GM12878 (cell line): ENCODE data around the gene SFMBT1. TPM values are rescaled to one million over a fixed set of nuclear protein-coding genes. Genes with fewer than 3 reads are reported as not detected.

Experiments used
- ATAC-seq: fragments of 200-7000 bp; cut with Tn5 transposase; 3 replicates; pipeline ENCODE4 v1.9.1; 2020; ENCODE audit warnings: mild to moderate bottlenecking, moderate library complexity
- BruUV-seq: library from RNA; stranded (reverse); fragments of 400-500 nt; replicated peaks from 2 replicates; lab custom pipeline; 2021; lab: Mats Ljungman, UMichigan
- CTCF ChIA-PET: fragments of 300-600 bp; sonication (Branson Sonifier 250); formaldehyde crosslinking; extraction: SDS; loops from one replicate; lab custom pipeline; 2021; ENCODE audit warnings: inconsistent platforms; lab: Yijun Ruan, JAX
- POLR2A ChIA-PET: fragments of 350-600 bp; formaldehyde crosslinking; extraction: SDS; loops from one replicate; lab custom pipeline; 2021; ENCODE audit warnings: inconsistent platforms; lab: Charles Lee
- RAD21 ChIA-PET: fragments of 300-600 bp; sonication (Branson Sonifier 250); formaldehyde crosslinking; loops from one replicate; lab custom pipeline; 2023; ENCODE audit warnings: antibody characterized with exemption; ENCODE audit not compliant: unreplicated experiment; lab: Charles Lee
- SMC1A ChIA-PET: fragments of 300-600 bp; sonication (Branson Sonifier 250); formaldehyde crosslinking; loops from one replicate; lab custom pipeline; 2023; ENCODE audit not compliant: unreplicated experiment, uncharacterized antibody; lab: Charles Lee
- DNase-seq: peaks from one replicate; pipeline ENCODE4 v3.0.0-alpha.2; 2011; ENCODE audit warnings: low read depth, low spot score
- FAIRE-seq: peaks from 3 replicates; lab custom pipeline; 2011; peaks lifted over from hg19 to GRCh38; lab: Jason Lieb, UNC
- H2AFZ ChIP-seq: 2 replicates; pipeline ENCODE4 v1.6.0; 2011; ENCODE audit warnings: low read depth, low read length, control low read depth; ENCODE audit not compliant: control insufficient read depth
- H3K27ac ChIP-seq: 2 replicates; pipeline ENCODE4 v1.5.1; 2011; ENCODE audit warnings: control low read depth; ENCODE audit not compliant: control insufficient read depth, insufficient read depth
- H3K27me3 ChIP-seq, 2 experiments: replicated peaks in 1 of 2; 2 replicates each; pipeline versions ENCODE4 v1.6.0 to v1.6.1; 2011; ENCODE audit warnings: low read length in 1 of 2; ENCODE audit not compliant: control insufficient read depth in 2 of 2, insufficient read depth in 2 of 2
- H3K36me3 ChIP-seq, 2 experiments: 2 replicates each; pipeline ENCODE4 v1.5.1; 2011; ENCODE audit warnings: low read length in 1 of 2; ENCODE audit not compliant: control insufficient read depth in 2 of 2, insufficient read depth in 2 of 2
- H3K4me1 ChIP-seq: 2 replicates; pipeline ENCODE4 v1.6.1; 2011; ENCODE audit warnings: mild to moderate bottlenecking, low read length, moderate library complexity, mixed read lengths; ENCODE audit not compliant: control insufficient read depth, insufficient read depth
- H3K4me2 ChIP-seq: 2 replicates; pipeline ENCODE4 v1.6.0; 2011; ENCODE audit warnings: control low read depth; ENCODE audit not compliant: control insufficient read depth, insufficient read depth
- H3K4me3 ChIP-seq: fragments of 200-600 bp; sonication (generic); 2 replicates; pipeline ENCODE4 v1.5.1; 2016
- H3K79me2 ChIP-seq: 2 replicates; pipeline ENCODE4 v1.6.0; 2011; ENCODE audit warnings: low read length; ENCODE audit not compliant: control insufficient read depth, insufficient read depth
- H3K9ac ChIP-seq: 2 replicates; pipeline ENCODE4 v1.8.0; 2011; ENCODE audit warnings: low read length, control low read depth, mixed read lengths; ENCODE audit not compliant: control insufficient read depth, insufficient read depth
- H3K9me3 ChIP-seq: replicated peaks from 3 replicates; pipeline ENCODE4 v1.5.1; 2011; ENCODE audit warnings: mild to moderate bottlenecking, low read length; ENCODE audit not compliant: control insufficient read depth, insufficient read depth
- H4K20me1 ChIP-seq: 2 replicates; pipeline ENCODE4 v1.6.0; 2011; ENCODE audit not compliant: control insufficient read depth, insufficient read depth
- ASH2L ChIP-seq: fragments of 300-600, 200-600 bp; sonication (generic); IDR thresholded peaks from 2 replicates; pipeline ENCODE4 v1.6.1; 2017; ENCODE audit warnings: low read depth, mild to moderate bottlenecking, borderline replicate concordance
- BHLHE40 ChIP-seq, 2 experiments: fragments of 450-650 bp in 1 of 2; IDR thresholded peaks; 2 replicates each; pipeline ENCODE4 v1.6.1; 2011 to 2017; ENCODE audit warnings: low read depth in 2 of 2, borderline replicate concordance in 1 of 2, improper control_type of control experiment in 1 of 2, low read length in 1 of 2, mild to moderate bottlenecking in 1 of 2
- CHD4 ChIP-seq: fragments of 200-600 bp; sonication (generic); IDR thresholded peaks from 2 replicates; pipeline ENCODE4 v1.6.1; 2016; ENCODE audit warnings: mild to moderate bottlenecking
- CREM ChIP-seq: IDR thresholded peaks from 2 replicates; pipeline ENCODE4 v1.6.1; 2014; ENCODE audit warnings: antibody characterized with exemption, low read depth
- DPF2 ChIP-seq: fragments of 450-650 bp; IDR thresholded peaks from 2 replicates; pipeline ENCODE4 v1.6.1; 2017; ENCODE audit warnings: mild to moderate bottlenecking
- FOS ChIP-seq: IDR thresholded peaks from 3 replicates; pipeline ENCODE4 v1.6.1; 2011; ENCODE audit warnings: borderline replicate concordance; ENCODE audit not compliant: insufficient read length; ENCODE audit errors: extremely low read depth
- MAX ChIP-seq: IDR thresholded peaks from 2 replicates; pipeline ENCODE4 v1.6.1; 2012; ENCODE audit warnings: low read depth, low read length, improper control_type of control experiment
- MEF2A ChIP-seq: IDR thresholded peaks from 2 replicates; pipeline ENCODE4 v1.6.1; 2011; ENCODE audit warnings: low read depth, mild to moderate bottlenecking, low read length, moderate library complexity; ENCODE audit not compliant: insufficient read depth
- MLLT1 ChIP-seq: fragments of 450-650 bp; IDR thresholded peaks from 2 replicates; pipeline ENCODE4 v1.6.1; 2016; ENCODE audit warnings: mild to moderate bottlenecking
- NFXL1 ChIP-seq: fragments of 450-650 bp; IDR thresholded peaks from 2 replicates; pipeline ENCODE4 v1.6.1; 2017; ENCODE audit warnings: antibody characterized with exemption, mild to moderate bottlenecking, borderline replicate concordance
- POLR2AphosphoS5 ChIP-seq: IDR thresholded peaks from 2 replicates; pipeline ENCODE4 v1.6.1; 2011; ENCODE audit warnings: mild to moderate bottlenecking, low read length, inconsistent platforms
- POU2F2 ChIP-seq: IDR thresholded peaks from 3 replicates; pipeline ENCODE4 v1.6.1; 2011; ENCODE audit warnings: low read depth, mild to moderate bottlenecking, low read length, borderline replicate concordance
- RELB ChIP-seq: fragments of 450-650 bp; IDR thresholded peaks from 2 replicates; pipeline ENCODE4 v1.6.1; 2017; ENCODE audit warnings: low read depth, mild to moderate bottlenecking, moderate library complexity
- RUNX3 ChIP-seq: IDR thresholded peaks from 2 replicates; pipeline ENCODE4 v1.6.1; 2012; ENCODE audit warnings: low read length, inconsistent platforms
- SPI1 ChIP-seq: IDR thresholded peaks from 2 replicates; pipeline ENCODE4 v1.6.1; 2011; ENCODE audit warnings: low read depth, mild to moderate bottlenecking, low read length, moderate library complexity, borderline replicate concordance; ENCODE audit not compliant: insufficient read depth
- TARDBP ChIP-seq: IDR thresholded peaks from 2 replicates; pipeline ENCODE4 v1.6.1; 2016; ENCODE audit warnings: borderline replicate concordance
- ZNF217 ChIP-seq: fragments of 450-650 bp; IDR thresholded peaks from 2 replicates; pipeline ENCODE4 v1.6.1; 2017; ENCODE audit warnings: antibody characterized with exemption, mild to moderate bottlenecking
- ZSCAN29 ChIP-seq: fragments of 450-650 bp; IDR thresholded peaks from 2 replicates; pipeline ENCODE4 v1.6.1; 2017; ENCODE audit warnings: mild to moderate bottlenecking, moderate library complexity
- WGBS: methylation state at CpG from one replicate; pipeline ENCODE4 v1.1.6; 2016; ENCODE audit warnings: low lambda C conversion rate; ENCODE audit not compliant: insufficient replicate concordance, insufficient coverage; ENCODE audit errors: missing lambda C conversion rate; 5-methylcytosine and 5-hydroxymethylcytosine counted together
- in situ Hi-C: fragments of 300-500 bp; cut with MboI; formaldehyde crosslinking; loops from 9 replicates; pipeline ENCODE4 v1.14.3; 2018; ENCODE audit warnings: mixed read lengths
- intact Hi-C: fragments of 100-400 bp; cut with micrococcal nuclease; formaldehyde crosslinking; loops from one replicate; pipeline ENCODE4 v1.14.2; 2022; ENCODE audit not compliant: unreplicated experiment
- polyA plus RNA-seq, 11 experiments: library from polyadenylated mRNA; depleted of rRNA in 4 of 11; unstranded in 6 of 11; stranded (reverse) in 5 of 11; fragments of >200 nt; fragmentation: Nextera tagmentation in 4 of 11; fragmentation: Illumina TruSeq in 1 of 11; extraction: Ambion mirVana in 4 of 11; extraction: Trizol in 1 of 11; gene quantifications; 1 replicate in 1 of 11; 2 replicates in 10 of 11; pipeline versions ENCODE4 v1.2.1 to v1.2.3, GENCODE V29; 2011 to 2016; ENCODE audit warnings: inconsistent platforms in 2 of 11, missing spikeins in 2 of 11, low read depth in 1 of 11
- total RNA-seq, 4 experiments: library from RNA; depleted of rRNA in 3 of 4; stranded (reverse); fragments of >200 nt in 3 of 4; fragmentation: Illumina TruSeq in 1 of 4; extraction: Trizol in 1 of 4; gene quantifications; 2 replicates each; pipeline versions ENCODE4 v1.2.1 to v1.2.3, GENCODE V29; 2013 to 2021

SFMBT1 gene
- total and polyA plus RNA-seq, 10 of the 15 experiments (the other 5 are each of a cell fraction or from before 2014, with no cell fraction given): 3.2 to 19.5 (median 11.4) TPM

GRCh38 chr3:52990637-52991036 is 55.2 kb downstream of the SFMBT1 start:
- H3K79me2 ChIP-seq: no peaks in the 10 kb centered on the region
- FAIRE-seq (no peak), ATAC-seq (no peak)

More at GRCh38 chr3:52990637-52991036, 55.2 kb downstream of the SFMBT1 start:
- ChIA-PET CTCF (interaction anchor here (0.7 kb wide), 1 partner anchor 794 kb away, joined by 3 read pairs; no protein-coding TSS in a partner anchor), RAD21 (no interaction called here), SMC1A (interaction anchor here (0.6 to 1.6 kb wide), 2 partner anchors 9 to 17 kb away, joined by 4 read pairs; no protein-coding TSS in a partner anchor)
- Histone ChIP-seq H2AFZ (no peak overlapping the region), H3K4me2 (no peak overlapping the region), H3K4me1 (no peaks in the 10 kb centered on the region), H3K9ac (no peak overlapping the region), H3K27me3 (no peaks in the 10 kb centered on the region), H3K9me3 (no peaks in the 10 kb centered on the region), H3K4me3 (no peak overlapping the region)
- intact Hi-C loops: no loop called here
- no peak for DNase-seq
- no peak for TF ChIP-seq SPI1
- TF ChIP-seq DPF2: no peak
- TF ChIP-seq NFXL1: no peak
- TF ChIP-seq ZNF217: no peak
- no peak for TF ChIP-seq FOS
- TF ChIP-seq CHD4: no peak
- TF ChIP-seq POLR2AphosphoS5: no peak
- TF ChIP-seq RUNX3: no peak
- no peak for TF ChIP-seq MAX
- no peak for TF ChIP-seq ASH2L
- no peak for TF ChIP-seq CREM
- no peak for TF ChIP-seq MEF2A
- TF ChIP-seq TARDBP: no peak
- TF ChIP-seq MLLT1: no peak
- TF ChIP-seq POU2F2: no peak
- no peak for TF ChIP-seq ZSCAN29
- TF ChIP-seq RELB: no peak
- TF ChIP-seq BHLHE40 (IDR thresholded peaks at IDR 0.05; ENCODE audit: borderline replicate concordance in 1 of 2, low read depth in 2 of 2, low read length in 1 of 2): no peak
- TF ChIP-seq, all 136 proteins: peak for 0
- H3K27ac ChIP-seq: no peak overlapping the region
- POLR2A ChIA-PET: interaction anchor here (0.6 kb wide), 1 partner anchor 81 kb away, joined by 4 read pairs; no protein-coding TSS in a partner anchor
- 79% methylated on average over 2 of the region's 2 CpGs for WGBS
- no TSS peak for BruUV-seq
- no peaks in the 10 kb centered on the region for H4K20me1 ChIP-seq
- in situ Hi-C loops: no loop called here
- H3K36me3 ChIP-seq: no peaks in the 10 kb centered on the region
